Adrenal gland (tissue), 12 donors: ENCODE data around the gene TTI1. TPM values are rescaled to one million over a fixed set of nuclear protein-coding genes. Genes with fewer than 3 reads are reported as not detected.
A peak's percentile ranks its signal among the peaks of the same experiment; 100 is the strongest.

Experiments used
- DNase-seq, 7 donors: peaks; one replicate each; pipeline ENCODE4 v3.0.0-alpha.2; 2019 to 2020
- H3K27ac ChIP-seq, 5 donors: fragments of 200-600 bp; sonication (generic) in 4 of 5; 1 replicate in 3 of 5; 2 replicates in 2 of 5; pipeline versions ENCODE4 v1.5.1 to v1.8.0; 2016 to 2020; ENCODE audit warnings: mild to moderate bottlenecking in 1 of 5
- H3K27me3 ChIP-seq: fragments of 200-600 bp; 2 replicates; pipeline ENCODE4 v1.8.0; 2021
- H3K36me3 ChIP-seq, 2 donors: fragments of 200-600 bp; replicated peaks in 1 of 2; 1 replicate in 1 of 2; 2 replicates in 1 of 2; pipeline versions ENCODE4 v1.5.1 to v1.8.0; 2018 to 2022
- H3K4me1 ChIP-seq, 2 donors: fragments of 200-600 bp; replicated peaks in 1 of 2; 1 replicate in 1 of 2; 2 replicates in 1 of 2; pipeline versions ENCODE4 v1.5.1 to v1.8.0; 2018 to 2021
- H3K4me3 ChIP-seq, 4 donors: fragments of 200-600 bp; sonication (generic) in 3 of 4; one replicate each; pipeline ENCODE4 v1.5.1; 2016 to 2018
- H3K9me3 ChIP-seq, 3 donors: fragments of 200-600 bp; sonication (generic) in 1 of 3; replicated peaks in 1 of 3; 1 replicate in 2 of 3; 2 replicates in 1 of 3; pipeline versions ENCODE4 v1.5.1 to v1.8.0; 2016 to 2021
- POLR2A ChIP-seq, 2 donors: fragments of 450-650 bp; IDR thresholded peaks; one replicate each; pipeline ENCODE4 v1.6.1; 2017; ENCODE audit warnings: antibody characterized with exemption in 2 of 2, mild to moderate bottlenecking in 2 of 2, moderate library complexity in 1 of 2
- WGBS, 4 donors: extraction: QIAGEN DNeasy Blood & Tissue Kit in 2 of 4; methylation state at CpG; one replicate each; pipeline versions ENCODE4 v1.1.5 to v1.1.7; 2013 to 2017; 5-methylcytosine and 5-hydroxymethylcytosine counted together
- intact Hi-C, 2 donors: fragments of 100-400 bp; cut with DNase I; formaldehyde crosslinking; loops; one replicate each; pipeline versions ENCODE4 v1.14.1 to v1.15.0; 2022 to 2023
- polyA plus RNA-seq, 3 donors: library from polyadenylated mRNA; stranded (reverse); fragments of 200-250 nt in 2 of 3; fragments of 350-450 nt in 1 of 3; fragmentation: Illumina TruSeq in 1 of 3; extraction: RNeasy Lipid Tissue Mini Kit (QIAGEN cat#74804) in 1 of 3; gene quantifications; one replicate each; pipeline ENCODE4 v1.2.3, GENCODE V29; 2013 to 2014
- total RNA-seq, 9 donors: library from RNA; depleted of rRNA in 4 of 9; stranded (reverse); fragments of >200 nt in 4 of 9; fragments of 120-200 nt in 1 of 9; fragmentation: NEBNext Ultra II Directional in 1 of 9; extraction: Animal tissue kit (Norgen Biotek cat#: 25700) in 1 of 9; gene quantifications; one replicate each; pipeline versions ENCODE4 v1.1.0 to v1.2.4, GENCODE V29; 2013 to 2023
- TF ChIP-seq, protein P1 (sequence below), 6 experiments: fragments of 450-650 bp in 4 of 6; fragments of 200-600 bp in 2 of 6; sonication (generic) in 1 of 6; IDR thresholded peaks; 1 replicate in 5 of 6; 2 replicates in 1 of 6; pipeline versions ENCODE4 v1.5.1 to v1.8.0; 2016 to 2021; ENCODE audit warnings: antibody characterized with exemption in 6 of 6, mild to moderate bottlenecking in 2 of 6, moderate library complexity in 1 of 6
- donor health status: healthy with polysubstance abuse.
- donor health status: Bipolar disorder and iron deficiency.
- donor health status: DM: yes; HTN: yes; CAD: no.
- donor health status: DM: no; HTN: no; CAD: no.
- donor health status: DM: no; HTN: no; CAD: no.
- donor health status: DM: yes; HTN: yes; CAD: no.

The TTI1 gene
- total and polyA plus RNA-seq, 12 donors, result 12.5 to 28.7 (median 20.0) TPM

DNA sequence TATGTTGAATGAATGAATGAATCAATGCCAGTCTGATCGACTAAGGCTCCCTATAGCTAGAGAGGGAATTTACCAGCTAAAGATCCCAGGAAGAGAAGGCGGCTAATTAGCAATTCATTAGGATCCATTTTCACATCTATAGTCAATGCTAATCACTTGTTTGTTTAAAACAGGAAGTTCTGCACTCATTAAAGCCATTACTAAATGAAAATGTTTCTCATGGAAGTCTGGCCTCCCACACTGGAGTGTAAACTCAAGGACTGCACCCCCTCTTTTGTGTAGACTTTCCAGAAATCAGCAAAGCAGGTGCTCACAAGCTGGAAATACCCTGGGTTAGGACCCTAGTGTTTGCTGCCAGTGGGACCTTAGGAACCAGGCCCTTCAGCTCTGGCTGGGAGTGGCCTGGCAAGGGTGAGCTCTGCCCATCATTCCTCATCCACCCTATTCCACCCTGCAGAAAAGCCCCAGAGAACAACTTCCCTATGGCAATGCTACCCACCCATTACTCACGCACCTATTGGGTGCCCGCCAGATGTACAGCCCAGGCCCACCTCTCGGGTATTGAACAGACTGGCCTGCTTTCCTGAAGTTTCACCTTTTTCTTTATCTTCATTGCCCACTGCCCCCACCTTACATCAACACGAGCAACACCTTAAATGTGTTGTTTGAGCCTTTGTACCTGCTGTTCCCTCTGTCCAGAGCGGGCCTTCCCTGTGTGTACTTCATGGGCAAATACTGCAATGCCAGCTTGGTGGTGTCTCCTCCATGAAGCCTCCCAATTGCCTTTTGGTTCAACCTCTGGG, 60.8 kb downstream of the TTI1 start:
- H3K4me1 ChIP-seq, result no peaks in the 10 kb centered on the region
- no peaks in the 10 kb centered on the region for H3K27me3 ChIP-seq
- peak in 2 of 7 donors; percentile 4 to 7 for DNase-seq
- H3K27ac ChIP-seq, result no peak overlapping the region
- intact Hi-C loops, result no loop called here
- no peaks in the 10 kb centered on the region for H3K36me3 ChIP-seq
- no peak overlapping the region for H3K4me3 ChIP-seq
- no peak for TF ChIP-seq POLR2A (IDR thresholded peaks at IDR 0.05)
- TF ChIP-seq, protein P1, sequence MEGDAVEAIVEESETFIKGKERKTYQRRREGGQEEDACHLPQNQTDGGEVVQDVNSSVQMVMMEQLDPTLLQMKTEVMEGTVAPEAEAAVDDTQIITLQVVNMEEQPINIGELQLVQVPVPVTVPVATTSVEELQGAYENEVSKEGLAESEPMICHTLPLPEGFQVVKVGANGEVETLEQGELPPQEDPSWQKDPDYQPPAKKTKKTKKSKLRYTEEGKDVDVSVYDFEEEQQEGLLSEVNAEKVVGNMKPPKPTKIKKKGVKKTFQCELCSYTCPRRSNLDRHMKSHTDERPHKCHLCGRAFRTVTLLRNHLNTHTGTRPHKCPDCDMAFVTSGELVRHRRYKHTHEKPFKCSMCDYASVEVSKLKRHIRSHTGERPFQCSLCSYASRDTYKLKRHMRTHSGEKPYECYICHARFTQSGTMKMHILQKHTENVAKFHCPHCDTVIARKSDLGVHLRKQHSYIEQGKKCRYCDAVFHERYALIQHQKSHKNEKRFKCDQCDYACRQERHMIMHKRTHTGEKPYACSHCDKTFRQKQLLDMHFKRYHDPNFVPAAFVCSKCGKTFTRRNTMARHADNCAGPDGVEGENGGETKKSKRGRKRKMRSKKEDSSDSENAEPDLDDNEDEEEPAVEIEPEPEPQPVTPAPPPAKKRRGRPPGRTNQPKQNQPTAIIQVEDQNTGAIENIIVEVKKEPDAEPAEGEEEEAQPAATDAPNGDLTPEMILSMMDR (IDR thresholded peaks at IDR 0.05), result no peak
- H3K9me3 ChIP-seq, result no peaks in the 10 kb centered on the region
- 89 to 97% (median 93%) methylated on average over 7 of the region's 7 CpGs for WGBS, 4 donors

DNA sequence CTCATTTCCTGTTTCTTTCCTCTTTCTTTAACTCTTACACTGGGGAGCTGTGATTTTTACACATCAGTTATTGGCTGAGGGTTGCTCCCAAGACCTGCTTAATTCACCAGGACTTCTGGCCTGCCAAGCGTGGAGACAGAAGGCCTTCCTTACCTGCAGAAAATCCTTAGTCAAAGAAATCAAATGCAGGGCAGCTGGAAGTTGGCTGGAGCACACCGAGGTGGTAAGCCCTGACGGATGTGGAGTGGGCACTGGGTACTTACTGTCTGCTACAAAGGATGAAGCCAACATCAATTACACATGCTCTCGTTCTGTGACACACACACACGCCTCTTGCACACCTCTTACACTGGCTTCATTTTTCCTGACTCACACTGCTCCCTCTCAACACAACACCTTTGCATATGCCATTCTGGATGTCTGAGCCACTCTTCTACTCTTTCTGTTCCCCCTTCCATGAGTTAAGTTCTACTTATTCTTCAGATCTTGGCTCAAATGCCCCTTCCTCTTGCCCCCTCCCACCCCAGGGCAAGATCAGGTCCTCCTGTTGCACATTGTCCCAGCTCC, 61.6 kb downstream of the TTI1 start:
- no peak overlapping the region for H3K4me3 ChIP-seq
- no peak for TF ChIP-seq POLR2A (IDR thresholded peaks at IDR 0.05)
- TF ChIP-seq, protein P1 (IDR thresholded peaks at IDR 0.05), result no peak
- no peaks in the 10 kb centered on the region for H3K9me3 ChIP-seq
- H3K4me1 ChIP-seq, result no peaks in the 10 kb centered on the region
- no peaks in the 10 kb centered on the region for H3K36me3 ChIP-seq
- no peaks in the 10 kb centered on the region for H3K27me3 ChIP-seq
- peak in 2 of 7 donors; percentile 3 to 35 for DNase-seq
- intact Hi-C loops, result no loop called here
- 92 to 97% (median 96%) methylated on average over 5 of the region's 5 CpGs for WGBS, 4 donors
- H3K27ac ChIP-seq, result no peak overlapping the region

GRCh38 chr20:37970856-37971245, 62.4 kb downstream of the TTI1 start:
- Histone ChIP-seq H3K4me3 (no peak overlapping the region), H3K36me3 (no peaks in the 10 kb centered on the region), H3K27me3 (no peaks in the 10 kb centered on the region), H3K9me3 (no peaks in the 10 kb centered on the region), H3K4me1 (no peaks in the 10 kb centered on the region), H3K27ac (no peak overlapping the region)
- DNase-seq, result peak in 1 of 7 donors; percentile 27
- intact Hi-C loops, result no loop called here
- TF ChIP-seq, protein P1 (IDR thresholded peaks at IDR 0.05), result no peak
- no peak for TF ChIP-seq POLR2A (IDR thresholded peaks at IDR 0.05)

GRCh38 chr20:37969949-37970855, 63.1 kb downstream of the TTI1 start:
- no peak for TF ChIP-seq POLR2A (IDR thresholded peaks at IDR 0.05)
- TF ChIP-seq, protein P1 (IDR thresholded peaks at IDR 0.05), result no peak
- H3K4me1 ChIP-seq, result no peaks in the 10 kb centered on the region
- peak in 2 of 7 donors; percentile 3 to 10 for DNase-seq
- WGBS, 4 donors, result 79 to 88% (median 83%) methylated on average over 7 of the region's 7 CpGs
- H3K4me3 ChIP-seq, result no peak overlapping the region
- H3K27ac ChIP-seq, result no peak overlapping the region
- intact Hi-C loops, result no loop called here
- no peaks in the 10 kb centered on the region for H3K27me3 ChIP-seq
- H3K9me3 ChIP-seq, result no peaks in the 10 kb centered on the region
- no peaks in the 10 kb centered on the region for H3K36me3 ChIP-seq
